GM12865 (cell line): ENCODE data around the gene REEP5.
"Not testable (repeated sequence)": the region's sequence is repeated elsewhere in the genome, so short reads cannot be mapped to it uniquely, and the experiment has no call there.

Source experiments
- DNase-seq: peaks from one replicate; pipeline ENCODE4 v3.0.0; 2010; ENCODE audit warnings: low read depth
- H3K4me3 ChIP-seq: 2 replicates; pipeline ENCODE4 v1.5.1; 2011; ENCODE audit warnings: mild to moderate bottlenecking, low read depth, low read length, control low read depth
- TF ChIP-seq, protein P1 (sequence below): IDR thresholded peaks from 2 replicates; pipeline ENCODE4 v1.5.1; 2011; ENCODE audit warnings: low read length, control low read depth, low read depth, inconsistent platforms; ENCODE audit not compliant: insufficient read depth; ENCODE audit errors: missing control alignments

Gene REEP5

DNA sequence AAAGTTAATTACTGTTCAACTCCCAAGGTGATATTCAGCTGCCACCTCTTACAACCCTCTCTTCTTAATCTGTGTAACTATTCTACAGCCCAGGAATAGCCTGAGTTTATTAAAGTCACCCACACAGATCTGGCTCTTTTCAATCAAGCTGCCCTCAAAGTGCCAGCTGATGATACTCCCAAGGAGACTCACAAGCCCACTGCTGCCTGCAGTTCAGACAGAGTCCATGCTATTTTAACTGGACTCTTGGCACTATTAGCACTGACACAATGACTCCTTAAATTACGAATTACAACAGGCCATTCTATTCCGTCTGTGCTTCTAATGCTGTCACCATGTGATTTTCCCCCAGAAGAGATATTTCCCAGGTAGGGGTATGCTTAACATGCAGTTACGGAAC is 26.3 kb downstream of the REEP5 start:
- TF ChIP-seq, protein P1, sequence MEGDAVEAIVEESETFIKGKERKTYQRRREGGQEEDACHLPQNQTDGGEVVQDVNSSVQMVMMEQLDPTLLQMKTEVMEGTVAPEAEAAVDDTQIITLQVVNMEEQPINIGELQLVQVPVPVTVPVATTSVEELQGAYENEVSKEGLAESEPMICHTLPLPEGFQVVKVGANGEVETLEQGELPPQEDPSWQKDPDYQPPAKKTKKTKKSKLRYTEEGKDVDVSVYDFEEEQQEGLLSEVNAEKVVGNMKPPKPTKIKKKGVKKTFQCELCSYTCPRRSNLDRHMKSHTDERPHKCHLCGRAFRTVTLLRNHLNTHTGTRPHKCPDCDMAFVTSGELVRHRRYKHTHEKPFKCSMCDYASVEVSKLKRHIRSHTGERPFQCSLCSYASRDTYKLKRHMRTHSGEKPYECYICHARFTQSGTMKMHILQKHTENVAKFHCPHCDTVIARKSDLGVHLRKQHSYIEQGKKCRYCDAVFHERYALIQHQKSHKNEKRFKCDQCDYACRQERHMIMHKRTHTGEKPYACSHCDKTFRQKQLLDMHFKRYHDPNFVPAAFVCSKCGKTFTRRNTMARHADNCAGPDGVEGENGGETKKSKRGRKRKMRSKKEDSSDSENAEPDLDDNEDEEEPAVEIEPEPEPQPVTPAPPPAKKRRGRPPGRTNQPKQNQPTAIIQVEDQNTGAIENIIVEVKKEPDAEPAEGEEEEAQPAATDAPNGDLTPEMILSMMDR = no peak
- no peak overlapping the region for H3K4me3 ChIP-seq
- DNase-seq = no peak

DNA sequence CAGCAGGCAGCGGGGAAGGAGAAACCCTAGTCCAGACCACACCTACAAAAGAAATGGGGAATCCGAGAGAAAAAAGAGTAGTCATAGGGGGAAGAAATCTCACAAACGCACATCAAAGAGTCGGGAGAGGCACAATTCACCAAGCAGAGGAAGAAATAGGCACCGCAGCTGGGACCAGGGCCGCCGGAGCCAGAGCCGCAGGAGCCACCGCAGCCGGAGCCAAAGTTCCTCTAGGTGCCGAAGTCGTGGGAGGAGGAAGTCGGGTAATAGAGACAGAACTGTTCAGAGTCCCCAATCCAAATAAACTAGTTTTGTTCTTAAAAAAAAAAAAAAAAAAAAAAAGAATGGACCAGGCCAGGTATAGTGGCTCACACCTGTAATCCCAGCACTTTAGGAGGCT is 29.3 kb downstream of the REEP5 start:
- DNase-seq = no peak
- TF ChIP-seq, protein P1 = no peak
- H3K4me3 ChIP-seq = no peak overlapping the region

DNA sequence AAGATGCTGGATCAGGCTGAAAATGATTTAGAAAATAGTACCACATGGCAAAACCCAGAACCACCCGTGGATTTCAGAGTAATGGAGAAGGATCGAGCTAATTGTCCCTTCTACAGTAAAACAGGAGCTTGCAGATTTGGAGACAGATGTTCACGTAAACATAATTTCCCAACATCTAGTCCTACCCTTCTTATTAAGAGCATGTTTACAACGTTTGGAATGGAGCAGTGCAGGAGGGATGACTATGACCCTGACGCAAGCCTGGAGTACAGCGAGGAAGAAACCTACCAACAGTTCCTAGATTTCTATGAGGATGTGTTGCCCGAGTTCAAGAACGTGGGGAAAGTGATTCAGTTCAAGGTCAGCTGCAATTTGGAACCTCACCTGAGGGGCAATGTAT is 30.0 kb downstream of the REEP5 start:
- DNase-seq, H3K4me3 ChIP-seq: not testable (repeated sequence)

DNA sequence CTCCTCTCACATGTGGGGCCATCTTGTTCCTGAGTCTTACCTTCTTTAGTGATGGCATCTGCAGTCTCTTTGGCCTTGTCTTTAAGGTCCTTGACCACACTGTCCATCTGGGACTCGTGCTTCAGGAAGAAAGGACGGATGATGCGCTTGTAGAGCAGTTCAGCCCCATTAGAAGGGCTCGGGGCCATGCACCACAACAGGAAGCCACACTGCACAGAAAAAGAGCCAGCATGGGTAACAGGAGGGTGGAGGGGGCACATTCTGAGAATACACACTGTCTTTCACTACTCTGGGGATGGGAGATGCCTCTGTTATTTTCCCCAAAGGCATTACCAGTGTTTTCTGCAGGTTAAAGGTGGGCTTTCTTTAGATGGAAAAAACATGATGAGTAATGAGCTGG is 35.1 kb downstream of the REEP5 start:
- no peak for DNase-seq
- no peak overlapping the region for H3K4me3 ChIP-seq
- TF ChIP-seq, protein P1 = no peak

DNA sequence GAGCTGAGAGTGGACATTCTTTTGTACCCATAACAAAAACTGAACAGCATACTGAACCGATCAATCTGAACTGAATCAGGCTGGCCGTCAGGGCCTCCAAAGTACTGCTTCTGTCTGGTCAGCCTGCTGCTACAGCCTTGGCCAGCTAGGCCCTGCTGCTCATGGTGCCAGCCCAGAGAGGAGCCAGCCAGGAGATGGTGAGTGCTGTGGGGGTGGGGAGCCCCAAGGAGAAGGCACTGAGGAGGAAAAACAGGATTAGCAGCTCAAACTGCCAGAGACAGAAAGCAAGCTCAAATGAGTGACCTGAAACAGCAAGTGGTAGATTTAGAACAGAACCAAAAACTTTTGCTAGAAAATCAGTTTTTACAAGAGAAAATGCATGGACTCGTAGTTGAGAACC is 37.0 kb downstream of the REEP5 start:
- H3K4me3 ChIP-seq = no peak overlapping the region
- DNase-seq = no peak
- TF ChIP-seq, protein P1 = no peak

DNA sequence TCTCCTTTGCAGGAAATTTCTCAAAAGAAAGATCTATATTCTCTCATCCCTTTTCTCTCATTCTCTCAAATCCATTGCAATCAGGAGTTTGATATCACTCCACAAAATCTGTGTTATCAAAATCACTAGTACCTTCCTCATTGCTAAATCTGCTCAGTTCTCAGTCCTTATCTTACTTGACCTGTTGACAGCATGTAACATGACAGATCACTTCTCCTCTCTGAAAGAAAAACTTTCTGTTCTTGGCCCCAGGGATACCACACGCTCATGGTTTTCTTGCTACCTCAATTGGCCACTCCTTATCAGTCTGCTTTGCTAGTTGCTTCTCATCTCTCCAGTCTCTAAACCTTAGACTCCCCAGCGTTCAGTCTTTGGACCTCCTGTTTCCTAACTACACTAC is 38.8 kb downstream of the REEP5 start:
- no peak overlapping the region for H3K4me3 ChIP-seq
- DNase-seq = no peak
- TF ChIP-seq, protein P1 = no peak

DNA sequence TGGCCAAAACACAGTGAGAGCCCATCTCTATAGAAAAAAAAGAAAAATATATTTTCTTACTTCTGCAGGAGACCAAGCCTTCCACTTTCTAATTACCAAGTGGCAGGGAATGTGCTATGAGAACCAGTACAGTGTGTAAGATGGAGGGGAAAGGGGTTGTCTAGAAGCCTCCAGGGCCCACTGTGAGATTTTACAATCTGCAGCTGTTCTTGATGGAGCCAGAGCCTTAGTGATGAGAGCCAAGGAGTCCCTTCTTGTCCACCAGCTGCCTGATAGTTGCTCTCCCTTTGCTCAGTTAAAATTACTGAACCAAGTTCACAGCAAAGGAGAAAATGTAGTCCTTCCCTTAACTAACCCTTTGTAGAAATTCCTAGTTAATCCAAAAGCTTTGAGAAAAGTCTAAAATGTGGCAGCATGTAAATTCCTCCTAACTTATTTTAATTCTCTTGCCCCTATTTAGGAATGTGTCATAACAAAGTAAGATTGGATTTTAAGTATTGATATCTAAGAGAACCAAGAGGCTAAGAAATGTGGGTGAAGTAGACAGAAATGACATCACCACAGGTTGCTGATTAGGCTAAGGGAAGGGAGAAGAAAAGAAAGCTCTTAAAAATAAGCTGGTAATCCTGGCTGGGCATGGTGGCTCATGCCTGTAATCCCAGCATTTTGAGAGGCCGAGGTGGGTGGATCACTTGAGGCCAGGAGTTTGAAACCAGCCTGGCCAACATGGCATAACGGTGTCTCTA is 41.6 kb downstream of the REEP5 start:
- TF ChIP-seq, protein P1 = no peak
- DNase-seq = no peak
- no peak overlapping the region for H3K4me3 ChIP-seq
